Vagina (tissue), 2 donors: ENCODE measurements around the gene SPG21.

ENCODE experiments used
- CTCF ChIP-seq, 3 experiments: fragments of 450-650 bp in 2 of 3; fragments of 200-600 bp in 1 of 3; sonication (generic) in 1 of 3; IDR thresholded peaks; one replicate each; pipeline ENCODE4 v1.5.1; 2017 to 2019; ENCODE audit warnings: antibody characterized with exemption in 3 of 3, mild to moderate bottlenecking in 2 of 3, moderate library complexity in 2 of 3
- POLR2A ChIP-seq, 2 donors: fragments of 450-650 bp; IDR thresholded peaks; one replicate each; pipeline ENCODE4 v1.6.1; 2017; ENCODE audit warnings: antibody characterized with exemption in 2 of 2, mild to moderate bottlenecking in 2 of 2, moderate library complexity in 2 of 2

GRCh38 chr15:65020419-65020818 lies 30.7 kb upstream of the SPG21 start:
- TF ChIP-seq CTCF (IDR thresholded peaks at IDR 0.05) (no peak), POLR2A (IDR thresholded peaks at IDR 0.05) (no peak)
